ENCODE data around the gene DBF4.
"Not testable (repeated sequence)": the region's sequence is repeated elsewhere in the genome, so short reads cannot be mapped to it uniquely, and the experiment has no call there.

DBF4 gene

DNA sequence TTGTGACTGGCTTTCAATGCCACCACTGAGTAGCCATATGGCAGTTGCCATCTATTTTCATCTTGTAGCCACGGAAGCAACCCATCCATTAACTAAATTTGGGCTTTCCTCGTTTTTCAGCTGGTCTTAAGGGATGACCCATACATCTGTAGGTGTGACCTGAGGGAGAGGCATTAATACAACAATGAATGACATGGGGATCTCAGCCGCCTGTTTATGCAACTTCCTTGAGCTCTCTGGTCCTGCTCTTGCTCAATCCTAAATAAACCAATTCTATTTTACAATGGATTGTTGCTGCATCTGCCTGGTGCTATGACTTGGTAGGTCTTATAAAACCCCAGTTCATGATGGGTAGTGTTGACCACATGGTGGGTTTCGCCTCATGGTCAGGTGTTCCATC lies 35.8 kb downstream of the DBF4 start:
- no peak for TF ChIP-seq EZH2phosphoT487 (IDR thresholded peaks at IDR 0.05; ENCODE audit: low read depth)
- TF ChIP-seq, protein P1, sequence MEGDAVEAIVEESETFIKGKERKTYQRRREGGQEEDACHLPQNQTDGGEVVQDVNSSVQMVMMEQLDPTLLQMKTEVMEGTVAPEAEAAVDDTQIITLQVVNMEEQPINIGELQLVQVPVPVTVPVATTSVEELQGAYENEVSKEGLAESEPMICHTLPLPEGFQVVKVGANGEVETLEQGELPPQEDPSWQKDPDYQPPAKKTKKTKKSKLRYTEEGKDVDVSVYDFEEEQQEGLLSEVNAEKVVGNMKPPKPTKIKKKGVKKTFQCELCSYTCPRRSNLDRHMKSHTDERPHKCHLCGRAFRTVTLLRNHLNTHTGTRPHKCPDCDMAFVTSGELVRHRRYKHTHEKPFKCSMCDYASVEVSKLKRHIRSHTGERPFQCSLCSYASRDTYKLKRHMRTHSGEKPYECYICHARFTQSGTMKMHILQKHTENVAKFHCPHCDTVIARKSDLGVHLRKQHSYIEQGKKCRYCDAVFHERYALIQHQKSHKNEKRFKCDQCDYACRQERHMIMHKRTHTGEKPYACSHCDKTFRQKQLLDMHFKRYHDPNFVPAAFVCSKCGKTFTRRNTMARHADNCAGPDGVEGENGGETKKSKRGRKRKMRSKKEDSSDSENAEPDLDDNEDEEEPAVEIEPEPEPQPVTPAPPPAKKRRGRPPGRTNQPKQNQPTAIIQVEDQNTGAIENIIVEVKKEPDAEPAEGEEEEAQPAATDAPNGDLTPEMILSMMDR (IDR thresholded peaks at IDR 0.05; ENCODE audit: low read depth, low read length): no peak

DNA sequence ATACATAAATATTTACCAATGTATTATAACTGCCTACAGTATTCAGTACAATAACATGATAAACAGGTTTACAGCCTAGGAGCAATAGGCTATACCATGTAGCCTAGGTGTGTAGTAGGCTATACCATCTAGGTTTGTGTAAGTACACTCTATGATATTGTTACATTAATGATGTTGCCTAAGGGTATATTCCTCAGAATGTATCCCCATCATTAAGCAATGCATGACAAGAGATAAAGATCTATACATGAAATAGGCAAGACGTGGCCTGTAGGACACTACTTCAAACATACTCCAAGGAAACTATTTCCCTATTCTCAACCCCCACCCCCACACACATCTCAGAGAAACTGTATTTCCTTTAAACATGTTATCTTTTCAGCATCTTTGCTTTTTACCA lies 42.4 kb downstream of the DBF4 start:
- TF ChIP-seq EZH2phosphoT487 (IDR thresholded peaks at IDR 0.05; ENCODE audit: low read depth): no peak
- TF ChIP-seq, protein P1 (IDR thresholded peaks at IDR 0.05; ENCODE audit: low read depth, low read length): no peak
- Histone ChIP-seq H3K4me1 (ENCODE audit: low read length) (no peaks in the 10 kb centered on the region), H3K27me3 (ENCODE audit: low read depth, low read length) (no peaks in the 10 kb centered on the region), H4K20me1 (ENCODE audit: insufficient read depth, low read length) (no peaks in the 10 kb centered on the region), H3K36me3 (replicated peaks; ENCODE audit: low read depth, low read length) (no peaks in the 10 kb centered on the region), H3K79me2 (ENCODE audit: low read length) (no peaks in the 10 kb centered on the region), H3K9me3 (ENCODE audit: insufficient read depth, low read length) (no peaks in the 10 kb centered on the region), H3K4me3 (ENCODE audit: low read length) (no peak overlapping the region), H3K9ac (ENCODE audit: low read length) (no peak overlapping the region), H3K4me2 (ENCODE audit: low read length) (no peak overlapping the region), H3K27ac (ENCODE audit: low read length) (no peak overlapping the region), H2AFZ (ENCODE audit: low read depth, low read length) (no peak overlapping the region)

More for the DNA sequence above, 35.8 kb downstream of the DBF4 start:
- Histone ChIP-seq H3K4me1 (ENCODE audit: low read length) (no peaks in the 10 kb centered on the region), H3K9ac (ENCODE audit: low read length) (no peak overlapping the region), H3K4me2 (ENCODE audit: low read length) (no peak overlapping the region), H3K9me3 (ENCODE audit: insufficient read depth, low read length) (no peaks in the 10 kb centered on the region), H3K36me3 (replicated peaks; ENCODE audit: low read depth, low read length) (peaks cover 13% of the 10 kb centered on the region), H3K27ac (ENCODE audit: low read length) (no peak overlapping the region), H3K4me3 (ENCODE audit: low read length) (no peak overlapping the region), H2AFZ (ENCODE audit: low read depth, low read length) (no peak overlapping the region), H3K27me3 (ENCODE audit: low read depth, low read length) (no peaks in the 10 kb centered on the region), H3K79me2 (ENCODE audit: low read length) (no peaks in the 10 kb centered on the region), H4K20me1 (ENCODE audit: insufficient read depth, low read length) (no peaks in the 10 kb centered on the region)

DNA sequence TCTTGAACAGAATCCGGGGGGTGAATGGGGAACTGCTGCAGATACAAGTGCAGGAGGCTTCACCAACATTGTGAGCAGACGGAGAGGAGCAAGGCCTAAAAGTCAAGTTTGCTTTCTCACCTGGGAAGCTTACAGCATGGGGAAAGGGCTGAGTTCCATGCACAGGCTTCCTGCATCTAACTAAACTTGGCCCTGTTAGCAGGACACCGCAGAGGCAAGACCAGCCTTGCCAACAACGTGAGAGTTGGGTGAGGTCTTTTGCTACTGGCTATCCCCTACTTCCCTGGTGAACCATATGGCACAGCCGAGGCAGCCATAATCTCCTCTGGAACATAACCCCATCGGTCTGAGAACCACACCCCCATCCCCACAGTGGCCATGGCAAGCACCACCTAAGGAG lies 43.6 kb downstream of the DBF4 start:
- no peaks in the 10 kb centered on the region for H3K79me2 ChIP-seq (ENCODE audit: low read length)

DNA sequence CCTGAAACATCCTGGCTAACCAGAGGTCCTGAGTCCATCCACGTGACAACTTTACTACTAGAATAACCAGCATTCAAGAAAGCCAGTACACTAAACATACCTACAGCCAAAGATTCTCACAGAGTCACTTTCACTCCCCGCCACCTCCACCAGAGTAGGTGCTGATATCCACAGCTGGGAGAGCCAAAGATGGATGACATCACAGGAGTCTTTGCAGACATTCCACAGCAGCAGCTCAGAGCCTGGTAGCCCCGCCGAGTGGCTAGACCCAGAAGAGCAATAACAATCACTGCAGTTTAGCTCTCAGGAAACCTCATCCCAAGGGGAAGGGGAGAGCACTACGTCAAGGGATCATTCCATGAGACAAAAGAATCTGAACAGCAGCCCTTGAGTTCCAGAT lies 44.3 kb downstream of the DBF4 start:
- Histone ChIP-seq H3K9ac (ENCODE audit: low read length) (no peak overlapping the region), H3K27ac (ENCODE audit: low read length) (no peak overlapping the region), H4K20me1 (ENCODE audit: insufficient read depth, low read length) (no peaks in the 10 kb centered on the region), H3K4me2 (ENCODE audit: low read length) (no peak overlapping the region), H2AFZ (ENCODE audit: low read depth, low read length) (no peak overlapping the region), H3K4me1 (ENCODE audit: low read length) (no peaks in the 10 kb centered on the region), H3K9me3 (ENCODE audit: insufficient read depth, low read length) (no peaks in the 10 kb centered on the region), H3K4me3 (ENCODE audit: low read length) (no peak overlapping the region), H3K36me3 (replicated peaks; ENCODE audit: low read depth, low read length) (no peaks in the 10 kb centered on the region), H3K27me3 (ENCODE audit: low read depth, low read length) (no peaks in the 10 kb centered on the region), H3K79me2 (ENCODE audit: low read length) (no peaks in the 10 kb centered on the region)
- TF ChIP-seq EZH2phosphoT487 (IDR thresholded peaks at IDR 0.05; ENCODE audit: low read depth): no peak
- TF ChIP-seq, protein P1 (IDR thresholded peaks at IDR 0.05; ENCODE audit: low read depth, low read length): no peak

More for the DNA sequence above, 43.6 kb downstream of the DBF4 start:
- no peak for TF ChIP-seq EZH2phosphoT487 (IDR thresholded peaks at IDR 0.05; ENCODE audit: low read depth)
- TF ChIP-seq, protein P1 (IDR thresholded peaks at IDR 0.05; ENCODE audit: low read depth, low read length): no peak
- Histone ChIP-seq H3K9ac (ENCODE audit: low read length) (no peak overlapping the region), H3K27me3 (ENCODE audit: low read depth, low read length) (no peaks in the 10 kb centered on the region), H3K27ac (ENCODE audit: low read length) (no peak overlapping the region), H3K9me3 (ENCODE audit: insufficient read depth, low read length) (no peaks in the 10 kb centered on the region), H3K4me2 (ENCODE audit: low read length) (no peak overlapping the region), H3K4me1 (ENCODE audit: low read length) (no peaks in the 10 kb centered on the region), H4K20me1 (ENCODE audit: insufficient read depth, low read length) (no peaks in the 10 kb centered on the region), H3K36me3 (replicated peaks; ENCODE audit: low read depth, low read length) (no peaks in the 10 kb centered on the region), H3K4me3 (ENCODE audit: low read length) (no peak overlapping the region), H2AFZ (ENCODE audit: low read depth, low read length) (no peak overlapping the region)

DNA sequence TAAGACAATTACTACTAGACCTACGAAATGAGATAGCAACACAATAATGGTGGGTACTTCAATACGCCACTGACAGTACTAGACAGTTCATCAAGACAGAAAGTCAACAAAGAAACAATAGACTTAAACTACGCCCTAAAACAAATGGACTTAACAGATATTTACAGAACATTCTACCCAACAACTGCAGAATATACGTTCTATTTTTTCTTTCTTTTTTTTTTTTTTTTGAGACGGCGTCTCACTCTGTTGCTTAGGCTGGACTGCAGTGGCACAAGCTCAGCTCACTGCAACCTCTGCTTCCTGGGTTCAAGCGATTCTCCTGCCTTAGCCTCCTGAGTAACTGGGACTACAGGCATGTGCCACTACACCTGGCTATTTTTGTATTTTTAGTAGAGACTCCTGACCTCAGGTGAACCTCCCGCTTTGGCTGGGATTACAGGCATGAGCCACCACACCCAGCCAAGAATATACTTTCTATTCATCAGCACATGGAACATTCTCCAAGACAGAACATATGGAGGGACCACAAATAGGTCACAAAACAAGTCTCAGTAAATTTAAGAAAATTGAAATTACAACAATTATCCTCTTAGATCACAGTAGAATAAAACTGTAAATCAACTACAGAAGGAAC lies 46.6 kb downstream of the DBF4 start:
- not testable (repeated sequence) for H2AFZ ChIP-seq (ENCODE audit: low read depth, low read length); H3K36me3 ChIP-seq (replicated peaks; ENCODE audit: low read depth, low read length); H3K9ac ChIP-seq (ENCODE audit: low read length); H3K4me2 ChIP-seq (ENCODE audit: low read length); H3K27me3 ChIP-seq (ENCODE audit: low read depth, low read length); H3K9me3 ChIP-seq (ENCODE audit: insufficient read depth, low read length); H3K4me3 ChIP-seq (ENCODE audit: low read length); H3K27ac ChIP-seq (ENCODE audit: low read length); H3K79me2 ChIP-seq (ENCODE audit: low read length); H4K20me1 ChIP-seq (ENCODE audit: insufficient read depth, low read length)
- peaks cover 19% of the 10 kb centered on the region for H3K4me1 ChIP-seq (ENCODE audit: low read length)

Data from OCI-LY3 (cell line).